T-cell (primary cell): Measurements from ENCODE around the gene TTLL7. TPM values are rescaled to one million over a fixed set of nuclear protein-coding genes. Genes with fewer than 3 reads are reported as not detected.

Source experiments
- ATAC-seq, 4 experiments: fragments of 200-7000 bp in 3 of 4; fragments of 150-1000 bp in 1 of 4; cut with Tn5 transposase; replicated peaks in 1 of 4; 1 replicate in 3 of 4; 2 replicates in 1 of 4; pipeline ENCODE4 v1.10.0; 2021; ENCODE audit warnings: moderate library complexity in 3 of 4, mild to moderate bottlenecking in 2 of 4, moderate number of reproducible peaks in 1 of 4
- CTCF ChIA-PET, 2 donors: fragments of 300-600 bp; sonication (Branson Sonifier 250); formaldehyde crosslinking; loops; one replicate each; lab custom pipeline; 2022; ENCODE audit warnings: antibody characterized with exemption in 2 of 2; lab: Charles Lee
- POLR2A ChIA-PET, 2 donors: fragments of 300-600 bp; sonication (Branson Sonifier 250); formaldehyde crosslinking; loops; one replicate each; lab custom pipeline; 2022; ENCODE audit warnings: antibody characterized with exemption in 2 of 2; lab: Charles Lee
- DNase-seq, 35 experiments: peaks; one replicate each; pipeline versions ENCODE4 v3.0.0 to v3.0.0-alpha.2; 2013 to 2023
- H3K27ac ChIP-seq: one replicate; pipeline ENCODE4 v1.5.1; 2013; ENCODE audit warnings: low read length
- H3K27me3 ChIP-seq, 2 experiments: replicated peaks in 1 of 2; 1 replicate in 1 of 2; 2 replicates in 1 of 2; pipeline versions ENCODE4 v1.6.1 to v1.7.0; 2013; ENCODE audit warnings: low read length in 1 of 2, mixed read lengths in 1 of 2; ENCODE audit not compliant: control insufficient read depth in 2 of 2, insufficient read depth in 2 of 2; ENCODE audit errors: extremely low read depth in 1 of 2
- H3K36me3 ChIP-seq, 2 donors: 1 replicate in 1 of 2; 2 replicates in 1 of 2; pipeline versions ENCODE4 v1.6.1 to v1.7.0; 2013; ENCODE audit warnings: low read length in 1 of 2; ENCODE audit not compliant: control insufficient read depth in 2 of 2, insufficient read depth in 1 of 2; ENCODE audit errors: extremely low read depth in 1 of 2
- H3K4me1 ChIP-seq, 2 experiments: 1 replicate in 1 of 2; 2 replicates in 1 of 2; pipeline versions ENCODE4 v1.6.1 to v1.7.0; 2013; ENCODE audit warnings: low read length in 2 of 2, mixed read lengths in 1 of 2; ENCODE audit not compliant: insufficient read depth in 2 of 2, control insufficient read depth in 1 of 2; ENCODE audit errors: extremely low read depth in 1 of 2
- H3K4me3 ChIP-seq, 2 donors: 1 replicate in 1 of 2; 2 replicates in 1 of 2; pipeline versions ENCODE4 v1.5.1 to v1.7.0; 2013; ENCODE audit warnings: mild to moderate bottlenecking in 2 of 2, low read length in 1 of 2, moderate library complexity in 1 of 2; ENCODE audit not compliant: control insufficient read depth in 1 of 2; ENCODE audit errors: extremely low read depth in 1 of 2
- H3K9me3 ChIP-seq: 2 replicates; pipeline ENCODE4 v1.7.0; 2013
- H3K27ac Mint-ChIP-seq, 2 donors: one replicate each; pipeline ENCODE4 v1.8.0; 2020 to 2021; ENCODE audit warnings: mild to moderate bottlenecking in 2 of 2, mixed read lengths in 2 of 2
- H3K27me3 Mint-ChIP-seq, 2 donors: one replicate each; pipeline ENCODE4 v1.8.0; 2021 to 2022; ENCODE audit warnings: mixed read lengths in 2 of 2
- H3K36me3 Mint-ChIP-seq: one replicate; pipeline ENCODE4 v1.8.0; 2021; ENCODE audit warnings: mixed read lengths
- H3K4me1 Mint-ChIP-seq, 3 donors: one replicate each; pipeline ENCODE4 v1.8.0; 2020 to 2022; ENCODE audit warnings: mixed read lengths in 3 of 3, mild to moderate bottlenecking in 1 of 3
- H3K4me3 Mint-ChIP-seq, 3 donors: one replicate each; pipeline ENCODE4 v1.8.0; 2020 to 2022; ENCODE audit warnings: mild to moderate bottlenecking in 3 of 3, mixed read lengths in 3 of 3, moderate library complexity in 3 of 3
- H3K9me3 Mint-ChIP-seq, 3 donors: one replicate each; pipeline ENCODE4 v1.8.0; 2020 to 2022; ENCODE audit warnings: mixed read lengths in 3 of 3
- WGBS: methylation state at CpG from one replicate; pipeline ENCODE4 v1.1.5; 2013; ENCODE audit warnings: missing lambda C conversion rate; ENCODE audit not compliant: insufficient coverage; 5-methylcytosine and 5-hydroxymethylcytosine counted together
- total RNA-seq, 35 experiments: library from RNA in 6 of 35; stranded (reverse) in 6 of 35; fragments of 120-200 nt in 1 of 35; gene quantifications; one replicate each; pipeline versions ENCODE4 v1.2.1 to v1.2.4 and lab custom pipeline; 2013 to 2026

TTLL7 gene
- total RNA-seq, 5 donors from 2014 or later (not counting 1 experiment from before 2014, with no cell fraction given), result 0.19 to 0.77 (median 0.44) TPM; not detected in 1

DNA sequence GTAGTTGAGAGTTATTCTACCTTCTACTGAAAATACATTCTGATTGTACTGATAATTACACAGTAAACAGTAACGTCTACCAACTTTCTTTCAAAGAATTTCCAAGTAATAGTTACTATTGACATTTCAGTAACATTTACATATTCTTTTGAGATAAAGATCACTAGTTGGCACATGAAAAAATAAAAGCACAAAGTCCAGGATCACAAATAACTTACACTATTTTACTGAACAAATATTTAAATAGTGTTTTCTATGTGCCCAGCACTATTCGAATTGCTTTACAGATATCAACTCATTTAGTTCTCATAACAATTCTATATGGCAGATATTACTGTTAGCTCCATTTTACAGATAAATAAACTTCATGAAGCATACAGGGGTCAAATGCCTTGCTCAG lies 126.4 kb downstream of the TTLL7 start:
- Mint-ChIP-seq H3K27me3 (peaks cover 0 to 3% of the 10 kb centered on the region in 2 donors), H3K4me1 (peaks cover 0 to 3% (median 0%) of the 10 kb centered on the region in 3 donors), H3K4me3 (no peak overlapping the region), H3K27ac (no peak overlapping the region), H3K36me3 (peaks cover 2% of the 10 kb centered on the region), H3K9me3 (no peaks in the 10 kb centered on the region)
- POLR2A ChIA-PET, result no interaction called here
- no peaks in the 10 kb centered on the region for H3K36me3 ChIP-seq
- H3K27me3 ChIP-seq, result no peaks in the 10 kb centered on the region
- H3K4me1 ChIP-seq, result no peaks in the 10 kb centered on the region
- no peak overlapping the region for H3K27ac ChIP-seq
- ATAC-seq (no peak), DNase-seq (no peak)
- CTCF ChIA-PET, result interaction anchor here in 1 of 2 donors (0.8 kb wide), 1 partner anchor 151 kb away, joined by 3 read pairs; no protein-coding TSS in a partner anchor
- WGBS, result no CpG with 5 or more reads among the region's 2 CpGs
- H3K4me3 ChIP-seq, result no peak overlapping the region
- H3K9me3 ChIP-seq, result no peaks in the 10 kb centered on the region

DNA sequence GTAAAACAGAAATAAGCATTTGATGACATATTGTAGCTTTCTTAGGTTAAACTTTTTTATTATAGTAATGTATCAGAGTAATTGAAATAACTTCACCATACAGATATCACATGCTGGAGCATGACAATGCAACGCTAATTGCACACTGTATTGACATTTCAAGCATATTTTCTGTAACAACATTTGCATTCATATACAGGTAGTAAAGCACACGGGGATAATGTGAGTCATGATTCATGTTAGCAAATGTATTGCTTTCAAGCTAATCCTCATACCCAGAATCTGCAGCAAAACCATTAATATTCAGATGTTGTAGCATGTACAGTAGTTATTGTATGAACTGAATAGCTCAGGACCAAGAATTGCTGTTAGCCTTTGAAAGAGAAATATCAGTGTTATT lies 133.9 kb downstream of the TTLL7 start:
- Histone ChIP-seq H3K4me3 (no peak overlapping the region), H3K4me1 (peaks cover 0 to 9% of the 10 kb centered on the region in 2 experiments), H3K27ac (no peak overlapping the region), H3K27me3 (peaks cover 0 to 2% of the 10 kb centered on the region in 2 experiments), H3K36me3 (no peaks in the 10 kb centered on the region), H3K9me3 (no peaks in the 10 kb centered on the region)
- Mint-ChIP-seq H3K9me3 (no peaks in the 10 kb centered on the region), H3K27me3 (peaks cover 0 to 3% of the 10 kb centered on the region in 2 donors), H3K4me3 (no peak overlapping the region), H3K36me3 (no peaks in the 10 kb centered on the region), H3K27ac (no peak overlapping the region), H3K4me1 (peaks cover 9 to 12% (median 11%) of the 10 kb centered on the region in 3 donors)
- no CpG with 5 or more reads among the region's 2 CpGs for WGBS
- ATAC-seq (no peak), DNase-seq (no peak)
- ChIA-PET POLR2A (interaction anchor here in 1 of 2 donors (0.6 kb wide), 1 partner anchor 1042 kb away, joined by 3 read pairs; no protein-coding TSS in a partner anchor), CTCF (no interaction called here)

DNA sequence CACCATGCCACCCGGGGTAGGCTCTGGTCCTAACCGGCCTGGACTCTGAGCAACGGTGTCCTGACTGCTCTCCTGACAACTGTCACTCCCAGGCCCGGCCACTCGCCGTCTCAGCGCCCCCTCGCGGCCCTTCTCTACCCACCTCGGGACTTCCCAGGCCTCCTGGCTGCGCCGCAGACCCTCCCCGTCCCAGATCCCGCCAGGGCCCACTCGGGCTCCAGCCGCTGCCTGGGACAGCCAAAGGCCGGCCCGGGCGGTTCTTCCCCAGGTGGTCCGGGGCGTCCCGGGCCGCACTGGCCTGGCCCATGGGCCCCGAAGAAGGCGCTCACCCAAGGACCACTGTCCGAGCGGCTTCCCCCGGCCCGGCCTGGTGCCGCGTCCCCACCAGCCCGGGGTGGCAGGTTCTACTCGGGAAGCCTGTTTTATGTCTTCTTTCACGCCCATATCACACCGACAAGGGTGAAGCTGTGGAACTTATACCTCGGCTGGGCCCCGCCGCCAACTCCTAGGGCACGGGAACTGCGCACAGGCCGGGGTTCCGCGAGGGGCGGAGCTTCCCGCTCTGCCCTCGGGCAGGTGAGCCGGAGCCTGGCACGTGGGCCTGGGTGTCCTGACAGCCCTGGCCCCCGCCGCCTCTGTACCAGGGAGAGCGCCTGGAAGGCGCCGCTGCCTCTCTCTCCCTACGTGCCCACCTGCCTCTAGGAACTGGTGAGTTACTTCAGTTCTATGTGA lies 138.3 kb downstream of the TTLL7 start:
- peak; percentile 91 to 96 (median 93) for ATAC-seq
- Histone ChIP-seq H3K4me1 (peaks cover 0 to 9% of the 10 kb centered on the region in 2 experiments), H3K27me3 (peaks cover 0 to 2% of the 10 kb centered on the region in 2 experiments), H3K36me3 (no peaks in the 10 kb centered on the region), H3K4me3 (peak overlapping the region; percentile 64 to 89), H3K9me3 (no peaks in the 10 kb centered on the region), H3K27ac (peak overlapping the region; percentile 86)
- ChIA-PET CTCF (no interaction called here), POLR2A (interaction anchor here (0.6 to 0.7 kb wide), 2 partner anchors 168 to 199 kb away, joined by 3 read pairs; no protein-coding TSS in a partner anchor)
- 2% methylated on average over 48 of the region's 54 CpGs for WGBS
- H3K4me3 Mint-ChIP-seq, result peak overlapping the region; percentile 73 to 84 (median 79)
- DNase-seq, result peak; percentile 44 to 79 (median 65)
- H3K36me3 Mint-ChIP-seq, result no peaks in the 10 kb centered on the region
- H3K27ac Mint-ChIP-seq, result peak overlapping the region; percentile 80 to 84
- H3K9me3 Mint-ChIP-seq, result no peaks in the 10 kb centered on the region
- peaks cover 0 to 4% of the 10 kb centered on the region in 2 donors for H3K27me3 Mint-ChIP-seq
- peaks cover 13 to 18% (median 16%) of the 10 kb centered on the region in 3 donors for H3K4me1 Mint-ChIP-seq

DNA sequence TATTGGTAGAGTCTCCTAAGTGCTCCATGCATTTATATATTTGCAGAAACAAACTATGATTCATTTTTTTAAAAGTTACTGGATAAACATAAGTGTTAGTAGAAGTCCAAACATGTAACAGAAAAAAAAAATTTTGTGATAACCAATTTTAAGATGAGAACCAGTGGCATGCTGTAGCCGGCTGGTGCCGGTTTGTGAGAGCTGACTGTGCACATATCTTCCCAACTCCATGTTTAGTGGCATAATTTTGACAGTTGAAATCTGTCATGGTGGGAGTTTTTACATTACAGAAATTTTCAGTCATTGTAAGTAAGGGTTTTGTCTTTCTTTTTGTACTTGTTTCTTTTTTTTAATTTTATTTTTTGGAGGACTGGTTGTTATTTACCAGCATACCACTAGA lies 141.2 kb downstream of the TTLL7 start:
- Histone ChIP-seq H3K36me3 (no peaks in the 10 kb centered on the region), H3K9me3 (no peaks in the 10 kb centered on the region), H3K4me1 (peaks cover 0 to 9% of the 10 kb centered on the region in 2 experiments), H3K27ac (no peak overlapping the region), H3K27me3 (peaks cover 0 to 2% of the 10 kb centered on the region in 2 experiments), H3K4me3 (no peak overlapping the region)
- no peaks in the 10 kb centered on the region for H3K9me3 Mint-ChIP-seq
- no peak for DNase-seq
- WGBS, result no CpG with 5 or more reads among the region's 2 CpGs
- ChIA-PET CTCF (no interaction called here), POLR2A (no interaction called here)
- H3K4me3 Mint-ChIP-seq, result no peak overlapping the region
- peaks cover 0 to 4% of the 10 kb centered on the region in 2 donors for H3K27me3 Mint-ChIP-seq
- H3K36me3 Mint-ChIP-seq, result no peaks in the 10 kb centered on the region
- peaks cover 16 to 19% (median 18%) of the 10 kb centered on the region in 3 donors for H3K4me1 Mint-ChIP-seq
- no peak for ATAC-seq
- no peak overlapping the region for H3K27ac Mint-ChIP-seq

DNA sequence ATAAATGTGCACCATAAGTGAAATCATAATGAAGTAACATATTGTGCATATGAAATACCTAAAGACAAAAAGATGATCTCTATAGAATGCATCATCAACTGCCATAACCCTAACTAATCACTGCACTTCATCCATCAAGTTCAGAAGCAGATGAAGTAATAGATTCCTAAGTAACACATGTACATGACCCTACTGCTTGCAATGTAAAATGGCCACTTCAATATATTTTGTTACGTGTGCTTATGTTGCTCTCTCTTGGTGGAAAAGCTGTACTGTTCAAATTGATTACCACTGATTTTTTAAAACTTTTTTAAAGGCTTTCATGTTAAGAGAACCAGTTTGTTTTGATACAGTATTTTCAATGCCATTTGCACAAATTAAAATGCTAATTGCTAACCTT lies 141.8 kb downstream of the TTLL7 start:
- Mint-ChIP-seq H3K27me3 (peaks cover 0 to 4% of the 10 kb centered on the region in 2 donors), H3K4me3 (no peak overlapping the region), H3K4me1 (peaks cover 16 to 19% (median 18%) of the 10 kb centered on the region in 3 donors), H3K36me3 (no peaks in the 10 kb centered on the region), H3K9me3 (no peaks in the 10 kb centered on the region), H3K27ac (no peak overlapping the region)
- H3K27me3 ChIP-seq, result peaks cover 0 to 2% of the 10 kb centered on the region in 2 experiments
- peak in 1 of 35 experiments; percentile 17 for DNase-seq
- peaks cover 0 to 9% of the 10 kb centered on the region in 2 experiments for H3K4me1 ChIP-seq
- CTCF ChIA-PET, result no interaction called here
- ATAC-seq, result no peak
- POLR2A ChIA-PET, result no interaction called here
- H3K4me3 ChIP-seq, result no peak overlapping the region
- no peaks in the 10 kb centered on the region for H3K9me3 ChIP-seq
- no peaks in the 10 kb centered on the region for H3K36me3 ChIP-seq
- no peak overlapping the region for H3K27ac ChIP-seq
- no CpG with 5 or more reads among the region's 1 CpG for WGBS

DNA sequence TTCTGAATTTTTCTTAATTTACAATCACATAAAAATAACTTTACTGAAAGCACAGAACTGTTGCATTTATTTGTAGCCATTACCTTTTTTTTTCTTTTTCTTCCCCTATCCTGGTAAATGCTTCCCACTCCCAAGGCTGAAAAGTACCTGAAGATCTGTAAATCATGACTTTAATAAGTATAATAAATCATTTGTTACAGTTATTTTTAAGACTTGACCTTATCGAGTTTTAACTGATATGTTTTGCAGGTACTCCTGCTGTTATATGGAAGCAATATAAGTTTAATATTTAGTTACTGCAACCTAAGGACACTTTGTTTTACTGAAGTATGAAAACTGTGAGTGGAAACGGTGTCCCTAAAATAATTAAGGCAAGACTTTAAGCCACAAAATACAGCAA lies 142.6 kb downstream of the TTLL7 start:
- Mint-ChIP-seq H3K27ac (no peak overlapping the region), H3K27me3 (peaks cover 0 to 4% of the 10 kb centered on the region in 2 donors), H3K9me3 (no peaks in the 10 kb centered on the region), H3K4me1 (peaks cover 16 to 18% (median 17%) of the 10 kb centered on the region in 3 donors), H3K4me3 (no peak overlapping the region), H3K36me3 (no peaks in the 10 kb centered on the region)
- peaks cover 0 to 9% of the 10 kb centered on the region in 2 experiments for H3K4me1 ChIP-seq
- no peak for ATAC-seq
- WGBS, result no CpG with 5 or more reads among the region's 2 CpGs
- DNase-seq, result no peak
- H3K36me3 ChIP-seq, result no peaks in the 10 kb centered on the region
- POLR2A ChIA-PET, result interaction anchor here in 1 of 2 donors (0.7 kb wide), 1 partner anchor 686 kb away, joined by 4 read pairs; no protein-coding TSS in a partner anchor
- H3K27ac ChIP-seq, result no peak overlapping the region
- peaks cover 0 to 2% of the 10 kb centered on the region in 2 experiments for H3K27me3 ChIP-seq
- CTCF ChIA-PET, result no interaction called here
- H3K4me3 ChIP-seq, result no peak overlapping the region
- H3K9me3 ChIP-seq, result no peaks in the 10 kb centered on the region
